GM13977 (cell line): ENCODE data around the gene PRKCE.
A peak's percentile ranks its signal among the peaks of the same experiment; 100 is the strongest.

ENCODE experiments used
- DNase-seq: peaks from one replicate; pipeline ENCODE4 v3.0.0; 2012; ENCODE audit warnings: low spot score
- CTCF ChIP-seq: IDR thresholded peaks from 2 replicates; pipeline ENCODE4 v1.5.1; 2012; ENCODE audit warnings: mild to moderate bottlenecking, control low read depth; ENCODE audit not compliant: insufficient read depth; ENCODE audit errors: extremely low read depth, missing control alignments
- in situ Hi-C: fragments of 300-500 bp; cut with MboI; formaldehyde crosslinking; loops from one replicate; pipeline ENCODE4 v1.12.0; 2022; ENCODE audit warnings: low sequenced_read_pairs, low pct_unique_long_range_greater_than_20kb, mixed read lengths, inconsistent platforms; ENCODE audit not compliant: unreplicated experiment

Gene PRKCE

GRCh38 chr2:45774688-45775244 is 123.3 kb downstream of the PRKCE start:
- TF ChIP-seq CTCF, result no peak
- DNase-seq, result no peak
- in situ Hi-C loops, result no loop called here

GRCh38 chr2:45776160-45776955 is 124.9 kb downstream of the PRKCE start:
- no peak for DNase-seq
- in situ Hi-C loops, result no loop called here
- no peak for TF ChIP-seq CTCF

GRCh38 chr2:45777996-45778719 is 126.7 kb downstream of the PRKCE start:
- in situ Hi-C loops, result no loop called here
- DNase-seq, result no peak
- no peak for TF ChIP-seq CTCF

GRCh38 chr2:45778720-45779171 is 127.3 kb downstream of the PRKCE start:
- peak; percentile 60 for DNase-seq
- peak; percentile 55 for TF ChIP-seq CTCF

GRCh38 chr2:45780541-45781463 is 129.3 kb downstream of the PRKCE start:
- no peak for TF ChIP-seq CTCF
- DNase-seq, result no peak
- in situ Hi-C loops, result no loop called here

More at GRCh38 chr2:45778720-45779171, 127.3 kb downstream of the PRKCE start:
- in situ Hi-C loops, result no loop called here

- no peak for TF ChIP-seq CTCF
- DNase-seq, result peak; percentile 46
- in situ Hi-C loops, result no loop called here
Measured at GRCh38 chr2:45781464-45781811, 130.0 kb downstream of the PRKCE start.
